ENCODE data around the gene FAM241A.

- TF ChIP-seq, protein P1, sequence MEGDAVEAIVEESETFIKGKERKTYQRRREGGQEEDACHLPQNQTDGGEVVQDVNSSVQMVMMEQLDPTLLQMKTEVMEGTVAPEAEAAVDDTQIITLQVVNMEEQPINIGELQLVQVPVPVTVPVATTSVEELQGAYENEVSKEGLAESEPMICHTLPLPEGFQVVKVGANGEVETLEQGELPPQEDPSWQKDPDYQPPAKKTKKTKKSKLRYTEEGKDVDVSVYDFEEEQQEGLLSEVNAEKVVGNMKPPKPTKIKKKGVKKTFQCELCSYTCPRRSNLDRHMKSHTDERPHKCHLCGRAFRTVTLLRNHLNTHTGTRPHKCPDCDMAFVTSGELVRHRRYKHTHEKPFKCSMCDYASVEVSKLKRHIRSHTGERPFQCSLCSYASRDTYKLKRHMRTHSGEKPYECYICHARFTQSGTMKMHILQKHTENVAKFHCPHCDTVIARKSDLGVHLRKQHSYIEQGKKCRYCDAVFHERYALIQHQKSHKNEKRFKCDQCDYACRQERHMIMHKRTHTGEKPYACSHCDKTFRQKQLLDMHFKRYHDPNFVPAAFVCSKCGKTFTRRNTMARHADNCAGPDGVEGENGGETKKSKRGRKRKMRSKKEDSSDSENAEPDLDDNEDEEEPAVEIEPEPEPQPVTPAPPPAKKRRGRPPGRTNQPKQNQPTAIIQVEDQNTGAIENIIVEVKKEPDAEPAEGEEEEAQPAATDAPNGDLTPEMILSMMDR (IDR thresholded peaks at IDR 0.05): no peak
- no peak for TF ChIP-seq EZH2phosphoT487 (IDR thresholded peaks at IDR 0.05)
Observed at GRCh38 chr4:112225157-112225556, 79.9 kb downstream of the FAM241A start.

Data from neural progenitor cell (in vitro differentiated cells).